Gastroesophageal sphincter (tissue), 3 donors: ENCODE measurements around the gene MACROH2A1.

Experiments used
- EP300 ChIP-seq: sonication (generic); formaldehyde crosslinking; IDR thresholded peaks from one replicate; pipeline ENCODE4 v1.6.1; 2017; ENCODE audit warnings: antibody characterized with exemption, mild to moderate bottlenecking
- POLR2A ChIP-seq, 2 donors: fragments of 450-650 bp; IDR thresholded peaks; one replicate each; pipeline ENCODE4 v1.6.1; 2017; ENCODE audit warnings: antibody characterized with exemption in 2 of 2, mild to moderate bottlenecking in 2 of 2, moderate library complexity in 1 of 2
- POLR2AphosphoS5 ChIP-seq: sonication (generic); formaldehyde crosslinking; IDR thresholded peaks from one replicate; pipeline ENCODE4 v1.6.1; 2017; ENCODE audit warnings: antibody characterized with exemption
- TF ChIP-seq, protein P1 (sequence below), 4 experiments: fragments of 200-600 bp in 2 of 4; fragments of 450-650 bp in 2 of 4; sonication (generic) in 1 of 4; IDR thresholded peaks; one replicate each; pipeline ENCODE4 v1.5.1; 2017 to 2019; ENCODE audit warnings: antibody characterized with exemption in 4 of 4, mild to moderate bottlenecking in 2 of 4, moderate library complexity in 2 of 4

DNA sequence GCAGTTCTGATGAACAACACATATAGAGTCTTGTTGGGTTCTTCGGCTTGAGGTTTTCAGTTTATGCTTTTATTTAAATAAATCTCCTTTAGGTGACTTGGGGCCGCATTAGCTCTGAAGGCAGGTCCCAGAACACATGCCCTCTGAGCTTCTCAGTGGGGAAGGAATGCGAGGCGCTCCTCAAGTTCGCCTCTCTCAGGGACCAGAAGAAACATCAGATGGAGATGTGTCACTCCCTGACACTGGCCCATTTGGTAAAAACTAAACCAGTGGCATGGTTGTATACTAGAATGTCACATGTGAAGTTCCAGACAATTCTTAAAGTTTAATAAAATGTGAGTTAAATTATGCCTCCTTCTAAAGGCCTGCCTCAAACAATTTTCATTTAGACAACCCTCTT lies 1.9 kb downstream of the MACROH2A1 start:
- TF ChIP-seq POLR2A (IDR thresholded peaks at IDR 0.05) (no peak), POLR2AphosphoS5 (no peak), EP300 (no peak)
- TF ChIP-seq, protein P1, sequence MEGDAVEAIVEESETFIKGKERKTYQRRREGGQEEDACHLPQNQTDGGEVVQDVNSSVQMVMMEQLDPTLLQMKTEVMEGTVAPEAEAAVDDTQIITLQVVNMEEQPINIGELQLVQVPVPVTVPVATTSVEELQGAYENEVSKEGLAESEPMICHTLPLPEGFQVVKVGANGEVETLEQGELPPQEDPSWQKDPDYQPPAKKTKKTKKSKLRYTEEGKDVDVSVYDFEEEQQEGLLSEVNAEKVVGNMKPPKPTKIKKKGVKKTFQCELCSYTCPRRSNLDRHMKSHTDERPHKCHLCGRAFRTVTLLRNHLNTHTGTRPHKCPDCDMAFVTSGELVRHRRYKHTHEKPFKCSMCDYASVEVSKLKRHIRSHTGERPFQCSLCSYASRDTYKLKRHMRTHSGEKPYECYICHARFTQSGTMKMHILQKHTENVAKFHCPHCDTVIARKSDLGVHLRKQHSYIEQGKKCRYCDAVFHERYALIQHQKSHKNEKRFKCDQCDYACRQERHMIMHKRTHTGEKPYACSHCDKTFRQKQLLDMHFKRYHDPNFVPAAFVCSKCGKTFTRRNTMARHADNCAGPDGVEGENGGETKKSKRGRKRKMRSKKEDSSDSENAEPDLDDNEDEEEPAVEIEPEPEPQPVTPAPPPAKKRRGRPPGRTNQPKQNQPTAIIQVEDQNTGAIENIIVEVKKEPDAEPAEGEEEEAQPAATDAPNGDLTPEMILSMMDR (IDR thresholded peaks at IDR 0.05), result no peak
